Liver (tissue), 3 donors: ENCODE results near the gene CCDC136.

ENCODE experiments used
- FOXA1 ChIP-seq: IDR thresholded peaks from 2 replicates; pipeline ENCODE4 v1.6.1; 2016; ENCODE audit warnings: antibody characterized with exemption
- GABPA ChIP-seq, 2 donors: IDR thresholded peaks in 1 of 2; conservative IDR thresholded peaks in 1 of 2; 2 replicates each; pipeline ENCODE4 v1.6.1; 2016; ENCODE audit warnings: antibody characterized with exemption in 2 of 2, mild to moderate bottlenecking in 1 of 2, moderate library complexity in 1 of 2
- HNF4A ChIP-seq, 2 donors: conservative IDR thresholded peaks; 2 replicates each; pipeline ENCODE4 v1.6.1; 2016; ENCODE audit warnings: antibody characterized with exemption in 2 of 2, mild to moderate bottlenecking in 2 of 2
- JUND ChIP-seq, 2 donors: IDR thresholded peaks; 2 replicates each; pipeline ENCODE4 v1.6.1; 2016; ENCODE audit warnings: antibody characterized with exemption in 2 of 2
- RAD21 ChIP-seq, 2 donors: IDR thresholded peaks; 2 replicates each; pipeline ENCODE4 v1.6.1; 2016; ENCODE audit warnings: antibody characterized with exemption in 2 of 2, mild to moderate bottlenecking in 2 of 2
- RXRA ChIP-seq, 2 donors: IDR thresholded peaks; 2 replicates each; pipeline ENCODE4 v1.6.1; 2017 to 2018; ENCODE audit warnings: antibody characterized with exemption in 2 of 2, mild to moderate bottlenecking in 1 of 2
- SP1 ChIP-seq: IDR thresholded peaks from 2 replicates; pipeline ENCODE4 v1.6.1; 2018; ENCODE audit warnings: antibody characterized with exemption, mild to moderate bottlenecking
- TAF1 ChIP-seq: conservative IDR thresholded peaks from 2 replicates; pipeline ENCODE4 v1.6.1; 2016; ENCODE audit warnings: antibody characterized with exemption, mild to moderate bottlenecking
- TF ChIP-seq, protein P1 (sequence below): fragments of 150-350 bp; IDR thresholded peaks from 2 replicates; pipeline ENCODE4 v1.5.1; 2017; ENCODE audit warnings: improper control_type of control experiment, low read depth, low read length; ENCODE audit not compliant: missing input control
- TF ChIP-seq, protein P2 (sequence below): IDR thresholded peaks from 2 replicates; pipeline ENCODE4 v1.6.1; 2016; ENCODE audit warnings: antibody characterized with exemption, mild to moderate bottlenecking
- TF ChIP-seq, protein P3 (sequence below): IDR thresholded peaks from 2 replicates; pipeline ENCODE4 v1.6.1; 2016; ENCODE audit warnings: antibody characterized with exemption
- TF ChIP-seq, protein P4 (sequence below): IDR thresholded peaks from 2 replicates; pipeline ENCODE4 v1.6.1; 2016; ENCODE audit warnings: antibody characterized with exemption
- TF ChIP-seq, protein P5 (sequence below): IDR thresholded peaks from 2 replicates; pipeline ENCODE4 v1.6.1; 2016; ENCODE audit warnings: antibody characterized with exemption
- donor health status: healthy.
- donor health status: healthy.

DNA sequence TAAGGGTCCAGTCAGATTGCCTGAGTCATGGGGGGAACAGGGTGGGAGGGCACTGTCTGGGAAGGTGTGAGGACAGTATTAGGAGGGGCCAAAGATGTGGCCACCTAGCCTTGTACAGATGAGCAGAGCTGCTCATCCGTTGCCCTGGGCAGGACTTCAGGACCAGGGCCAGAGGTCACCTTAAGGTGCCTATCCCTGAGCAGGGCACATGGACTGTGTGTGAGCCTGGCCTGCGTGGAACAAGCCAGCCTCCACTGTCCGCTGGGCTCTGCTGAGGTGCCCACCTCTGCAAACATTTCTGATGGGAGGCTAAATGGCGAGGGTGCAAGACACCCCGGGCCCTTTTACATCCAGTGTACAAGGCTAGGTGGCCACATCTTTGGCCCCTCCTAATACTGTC, 12.8 kb upstream of the CCDC136 start:
- no peak for TF ChIP-seq GABPA (IDR thresholded peaks at IDR 0.05 in 1 of 2, conservative IDR thresholded peaks at IDR 0.05 in 1 of 2)
- TF ChIP-seq, protein P1, sequence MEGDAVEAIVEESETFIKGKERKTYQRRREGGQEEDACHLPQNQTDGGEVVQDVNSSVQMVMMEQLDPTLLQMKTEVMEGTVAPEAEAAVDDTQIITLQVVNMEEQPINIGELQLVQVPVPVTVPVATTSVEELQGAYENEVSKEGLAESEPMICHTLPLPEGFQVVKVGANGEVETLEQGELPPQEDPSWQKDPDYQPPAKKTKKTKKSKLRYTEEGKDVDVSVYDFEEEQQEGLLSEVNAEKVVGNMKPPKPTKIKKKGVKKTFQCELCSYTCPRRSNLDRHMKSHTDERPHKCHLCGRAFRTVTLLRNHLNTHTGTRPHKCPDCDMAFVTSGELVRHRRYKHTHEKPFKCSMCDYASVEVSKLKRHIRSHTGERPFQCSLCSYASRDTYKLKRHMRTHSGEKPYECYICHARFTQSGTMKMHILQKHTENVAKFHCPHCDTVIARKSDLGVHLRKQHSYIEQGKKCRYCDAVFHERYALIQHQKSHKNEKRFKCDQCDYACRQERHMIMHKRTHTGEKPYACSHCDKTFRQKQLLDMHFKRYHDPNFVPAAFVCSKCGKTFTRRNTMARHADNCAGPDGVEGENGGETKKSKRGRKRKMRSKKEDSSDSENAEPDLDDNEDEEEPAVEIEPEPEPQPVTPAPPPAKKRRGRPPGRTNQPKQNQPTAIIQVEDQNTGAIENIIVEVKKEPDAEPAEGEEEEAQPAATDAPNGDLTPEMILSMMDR, result no peak
- no peak for TF ChIP-seq RAD21 (IDR thresholded peaks at IDR 0.05)
- TF ChIP-seq, protein P2, sequence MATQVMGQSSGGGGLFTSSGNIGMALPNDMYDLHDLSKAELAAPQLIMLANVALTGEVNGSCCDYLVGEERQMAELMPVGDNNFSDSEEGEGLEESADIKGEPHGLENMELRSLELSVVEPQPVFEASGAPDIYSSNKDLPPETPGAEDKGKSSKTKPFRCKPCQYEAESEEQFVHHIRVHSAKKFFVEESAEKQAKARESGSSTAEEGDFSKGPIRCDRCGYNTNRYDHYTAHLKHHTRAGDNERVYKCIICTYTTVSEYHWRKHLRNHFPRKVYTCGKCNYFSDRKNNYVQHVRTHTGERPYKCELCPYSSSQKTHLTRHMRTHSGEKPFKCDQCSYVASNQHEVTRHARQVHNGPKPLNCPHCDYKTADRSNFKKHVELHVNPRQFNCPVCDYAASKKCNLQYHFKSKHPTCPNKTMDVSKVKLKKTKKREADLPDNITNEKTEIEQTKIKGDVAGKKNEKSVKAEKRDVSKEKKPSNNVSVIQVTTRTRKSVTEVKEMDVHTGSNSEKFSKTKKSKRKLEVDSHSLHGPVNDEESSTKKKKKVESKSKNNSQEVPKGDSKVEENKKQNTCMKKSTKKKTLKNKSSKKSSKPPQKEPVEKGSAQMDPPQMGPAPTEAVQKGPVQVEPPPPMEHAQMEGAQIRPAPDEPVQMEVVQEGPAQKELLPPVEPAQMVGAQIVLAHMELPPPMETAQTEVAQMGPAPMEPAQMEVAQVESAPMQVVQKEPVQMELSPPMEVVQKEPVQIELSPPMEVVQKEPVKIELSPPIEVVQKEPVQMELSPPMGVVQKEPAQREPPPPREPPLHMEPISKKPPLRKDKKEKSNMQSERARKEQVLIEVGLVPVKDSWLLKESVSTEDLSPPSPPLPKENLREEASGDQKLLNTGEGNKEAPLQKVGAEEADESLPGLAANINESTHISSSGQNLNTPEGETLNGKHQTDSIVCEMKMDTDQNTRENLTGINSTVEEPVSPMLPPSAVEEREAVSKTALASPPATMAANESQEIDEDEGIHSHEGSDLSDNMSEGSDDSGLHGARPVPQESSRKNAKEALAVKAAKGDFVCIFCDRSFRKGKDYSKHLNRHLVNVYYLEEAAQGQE, result no peak
- TF ChIP-seq JUND (IDR thresholded peaks at IDR 0.05), result no peak
- TF ChIP-seq, protein P3, sequence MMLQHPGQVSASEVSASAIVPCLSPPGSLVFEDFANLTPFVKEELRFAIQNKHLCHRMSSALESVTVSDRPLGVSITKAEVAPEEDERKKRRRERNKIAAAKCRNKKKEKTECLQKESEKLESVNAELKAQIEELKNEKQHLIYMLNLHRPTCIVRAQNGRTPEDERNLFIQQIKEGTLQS, result no peak
- TF ChIP-seq TAF1, result no peak
- no peak for TF ChIP-seq SP1
- TF ChIP-seq, protein P4, sequence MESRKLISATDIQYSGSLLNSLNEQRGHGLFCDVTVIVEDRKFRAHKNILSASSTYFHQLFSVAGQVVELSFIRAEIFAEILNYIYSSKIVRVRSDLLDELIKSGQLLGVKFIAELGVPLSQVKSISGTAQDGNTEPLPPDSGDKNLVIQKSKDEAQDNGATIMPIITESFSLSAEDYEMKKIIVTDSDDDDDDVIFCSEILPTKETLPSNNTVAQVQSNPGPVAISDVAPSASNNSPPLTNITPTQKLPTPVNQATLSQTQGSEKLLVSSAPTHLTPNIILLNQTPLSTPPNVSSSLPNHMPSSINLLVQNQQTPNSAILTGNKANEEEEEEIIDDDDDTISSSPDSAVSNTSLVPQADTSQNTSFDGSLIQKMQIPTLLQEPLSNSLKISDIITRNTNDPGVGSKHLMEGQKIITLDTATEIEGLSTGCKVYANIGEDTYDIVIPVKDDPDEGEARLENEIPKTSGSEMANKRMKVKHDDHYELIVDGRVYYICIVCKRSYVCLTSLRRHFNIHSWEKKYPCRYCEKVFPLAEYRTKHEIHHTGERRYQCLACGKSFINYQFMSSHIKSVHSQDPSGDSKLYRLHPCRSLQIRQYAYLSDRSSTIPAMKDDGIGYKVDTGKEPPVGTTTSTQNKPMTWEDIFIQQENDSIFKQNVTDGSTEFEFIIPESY, result no peak
- TF ChIP-seq FOXA1, result no peak
- TF ChIP-seq, protein P5, sequence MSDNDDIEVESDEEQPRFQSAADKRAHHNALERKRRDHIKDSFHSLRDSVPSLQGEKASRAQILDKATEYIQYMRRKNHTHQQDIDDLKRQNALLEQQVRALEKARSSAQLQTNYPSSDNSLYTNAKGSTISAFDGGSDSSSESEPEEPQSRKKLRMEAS, result no peak
- no peak for TF ChIP-seq RXRA (IDR thresholded peaks at IDR 0.05)
- TF ChIP-seq HNF4A (conservative IDR thresholded peaks at IDR 0.05), result no peak
